Keratinocyte (primary cell): ENCODE data around the gene CYP46A1. TPM values are rescaled to one million over a fixed set of nuclear protein-coding genes. Genes with fewer than 3 reads are reported as not detected.

Source experiments
- DNase-seq: peaks from one replicate; pipeline ENCODE4 v3.0.0-alpha.2; 2011; ENCODE audit warnings: low read depth, missing footprints, low spot score
- FAIRE-seq: peaks from 2 replicates; lab custom pipeline; 2011; peaks lifted over from hg19 to GRCh38; lab: Jason Lieb, UNC
- H2AFZ ChIP-seq: 2 replicates; pipeline ENCODE4 v1.6.0; 2012; ENCODE audit warnings: low read length, control low read depth, inconsistent platforms; ENCODE audit not compliant: control insufficient read depth
- H3K27ac ChIP-seq: 2 replicates; pipeline ENCODE4 v1.5.1; 2011; ENCODE audit warnings: low read length; ENCODE audit not compliant: control insufficient read depth, insufficient read depth
- H3K27me3 ChIP-seq: 3 replicates; pipeline ENCODE4 v1.6.0; 2011; ENCODE audit warnings: low read length; ENCODE audit not compliant: control insufficient read depth, insufficient read depth; ENCODE audit errors: extremely low read depth
- H3K36me3 ChIP-seq, 2 experiments: 2 replicates in 1 of 2; 3 replicates in 1 of 2; pipeline ENCODE4 v1.5.1; 2011; ENCODE audit warnings: low read length in 2 of 2, mild to moderate bottlenecking in 1 of 2; ENCODE audit not compliant: control insufficient read depth in 2 of 2, insufficient read depth in 2 of 2; ENCODE audit errors: extremely low read depth in 1 of 2
- H3K4me1 ChIP-seq: 3 replicates; pipeline ENCODE4 v1.5.1; 2011; ENCODE audit warnings: low read length; ENCODE audit not compliant: control insufficient read depth, insufficient read depth; ENCODE audit errors: extremely low read depth
- H3K4me2 ChIP-seq: 3 replicates; pipeline ENCODE4 v1.6.0; 2011; ENCODE audit warnings: low read depth, low read length; ENCODE audit not compliant: control insufficient read depth, insufficient read depth; ENCODE audit errors: extremely low read depth
- H3K4me3 ChIP-seq, 3 experiments: fragments of 200-600 bp in 1 of 3; sonication (generic) in 1 of 3; 2 replicates in 2 of 3; 3 replicates in 1 of 3; pipeline ENCODE4 v1.5.1; 2011 to 2016; ENCODE audit warnings: low read length in 3 of 3, mild to moderate bottlenecking in 3 of 3, control low read depth in 2 of 3, inconsistent platforms in 1 of 3, low read depth in 1 of 3, mixed read lengths in 1 of 3, mixed run types in 1 of 3, moderate library complexity in 1 of 3; ENCODE audit not compliant: control insufficient read depth in 2 of 3, insufficient read depth in 2 of 3; ENCODE audit errors: extremely low read depth in 1 of 3
- H3K79me2 ChIP-seq: 2 replicates; pipeline ENCODE4 v1.6.0; 2012; ENCODE audit warnings: low read length; ENCODE audit not compliant: control insufficient read depth, insufficient read depth
- H3K9ac ChIP-seq: 3 replicates; pipeline ENCODE4 v1.6.0; 2011; ENCODE audit warnings: low read length; ENCODE audit not compliant: control insufficient read depth, insufficient read depth; ENCODE audit errors: extremely low read depth
- H3K9me1 ChIP-seq: 3 replicates; pipeline ENCODE4 v1.6.0; 2011; ENCODE audit warnings: low read length; ENCODE audit not compliant: control insufficient read depth, insufficient read depth; ENCODE audit errors: extremely low read depth
- H3K9me3 ChIP-seq: 2 replicates; pipeline ENCODE4 v1.5.1; 2012; ENCODE audit warnings: low read depth, low read length; ENCODE audit not compliant: control insufficient read depth
- H4K20me1 ChIP-seq: 3 replicates; pipeline ENCODE4 v1.6.0; 2011; ENCODE audit warnings: low read length; ENCODE audit not compliant: control insufficient read depth, insufficient read depth; ENCODE audit errors: extremely low read depth
- EZH2 ChIP-seq: IDR thresholded peaks from one replicate; pipeline ENCODE4 v1.6.1; 2012; ENCODE audit warnings: inconsistent platforms, mild to moderate bottlenecking, low read length, moderate library complexity
- dilution Hi-C: fragments of 300-500 bp; cut with MboI; formaldehyde crosslinking; loops from one replicate; pipeline ENCODE4 v1.7.0; 2020; ENCODE audit warnings: low sequenced_read_pairs; ENCODE audit not compliant: extremely low pct_ligation_motif_present
- polyA plus RNA-seq, 5 experiments: library from polyadenylated mRNA; depleted of rRNA in 3 of 5; stranded (reverse) in 3 of 5; stranded (forward) in 1 of 5; unstranded in 1 of 5; fragments of >200 nt; gene quantifications; 1 replicate in 1 of 5; 2 replicates in 3 of 5; 3 replicates in 1 of 5; pipeline versions ENCODE4 v1.2.1 to v1.2.3, GENCODE V29; 2011 to 2012; ENCODE audit warnings: missing spikeins in 2 of 5, low read depth in 1 of 5, low replicate concordance in 1 of 5
- TF ChIP-seq, protein P1 (sequence below), 3 experiments: IDR thresholded peaks in 1 of 3; conservative IDR thresholded peaks in 1 of 3; optimal IDR thresholded peaks in 1 of 3; 2 replicates in 2 of 3; 3 replicates in 1 of 3; pipeline versions ENCODE3 to v1.5.1; 2011; ENCODE audit warnings: low read length in 3 of 3, mild to moderate bottlenecking in 3 of 3, moderate library complexity in 2 of 3, control low read depth in 1 of 3, inconsistent platforms in 1 of 3; ENCODE audit not compliant: insufficient read depth in 2 of 3; ENCODE audit errors: extremely low read depth in 1 of 3

CYP46A1 gene
- polyA plus RNA-seq, 1 donor (not counting 4 experiments of a cell fraction or from before 2014, with no cell fraction given), result 0.01 TPM

DNA sequence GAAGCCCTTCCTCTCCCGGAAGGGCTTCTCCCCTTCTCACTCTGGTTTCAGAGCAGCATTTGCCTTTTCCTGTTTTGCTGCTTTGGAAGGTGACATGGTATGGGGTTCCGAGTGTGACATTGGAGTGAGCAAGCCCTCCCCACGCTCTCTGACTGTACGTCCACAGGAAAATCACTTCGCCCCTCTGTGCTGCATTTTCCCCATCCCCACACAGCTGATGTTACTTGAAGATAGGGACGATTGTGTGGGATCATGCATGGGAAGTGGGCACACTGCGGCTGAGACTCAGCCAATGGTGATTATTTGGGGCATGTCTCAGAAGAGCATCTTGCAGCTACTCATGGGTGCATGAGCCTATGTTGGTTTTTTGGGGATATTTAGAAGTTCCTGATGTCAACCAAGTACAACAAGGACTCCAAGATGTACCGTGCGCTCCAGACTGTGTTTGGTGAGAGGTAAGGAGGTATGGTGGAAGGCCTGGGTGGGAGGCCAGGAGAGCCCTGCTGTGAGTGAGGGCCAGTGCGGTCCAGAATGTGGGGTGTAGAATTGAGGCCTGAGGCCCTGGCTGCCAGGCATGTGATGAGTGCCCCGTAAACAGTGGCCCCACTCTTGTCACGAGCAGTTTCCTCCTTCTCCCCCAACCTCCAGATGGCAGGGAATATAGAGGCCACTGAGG lies 15.1 kb downstream of the CYP46A1 start:
- Histone ChIP-seq H3K79me2 (no peaks in the 10 kb centered on the region), H3K9me3 (peaks cover 6% of the 10 kb centered on the region), H3K36me3 (no peaks in the 10 kb centered on the region), H3K9me1 (no peaks in the 10 kb centered on the region), H3K4me3 (no peak overlapping the region), H3K27ac (no peak overlapping the region), H3K27me3 (peaks cover 13% of the 10 kb centered on the region), H2AFZ (no peak overlapping the region), H3K4me1 (no peaks in the 10 kb centered on the region), H3K9ac (no peak overlapping the region), H4K20me1 (no peaks in the 10 kb centered on the region), H3K4me2 (no peak overlapping the region)
- no peak for TF ChIP-seq EZH2
- TF ChIP-seq, protein P1, sequence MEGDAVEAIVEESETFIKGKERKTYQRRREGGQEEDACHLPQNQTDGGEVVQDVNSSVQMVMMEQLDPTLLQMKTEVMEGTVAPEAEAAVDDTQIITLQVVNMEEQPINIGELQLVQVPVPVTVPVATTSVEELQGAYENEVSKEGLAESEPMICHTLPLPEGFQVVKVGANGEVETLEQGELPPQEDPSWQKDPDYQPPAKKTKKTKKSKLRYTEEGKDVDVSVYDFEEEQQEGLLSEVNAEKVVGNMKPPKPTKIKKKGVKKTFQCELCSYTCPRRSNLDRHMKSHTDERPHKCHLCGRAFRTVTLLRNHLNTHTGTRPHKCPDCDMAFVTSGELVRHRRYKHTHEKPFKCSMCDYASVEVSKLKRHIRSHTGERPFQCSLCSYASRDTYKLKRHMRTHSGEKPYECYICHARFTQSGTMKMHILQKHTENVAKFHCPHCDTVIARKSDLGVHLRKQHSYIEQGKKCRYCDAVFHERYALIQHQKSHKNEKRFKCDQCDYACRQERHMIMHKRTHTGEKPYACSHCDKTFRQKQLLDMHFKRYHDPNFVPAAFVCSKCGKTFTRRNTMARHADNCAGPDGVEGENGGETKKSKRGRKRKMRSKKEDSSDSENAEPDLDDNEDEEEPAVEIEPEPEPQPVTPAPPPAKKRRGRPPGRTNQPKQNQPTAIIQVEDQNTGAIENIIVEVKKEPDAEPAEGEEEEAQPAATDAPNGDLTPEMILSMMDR (optimal IDR thresholded peaks at IDR 0.05 in 1 of 3, IDR thresholded peaks at IDR 0.05 in 1 of 3, conservative IDR thresholded peaks at IDR 0.05 in 1 of 3; ENCODE audit: extremely low read depth in 1 of 3, insufficient read depth in 2 of 3, low read length in 3 of 3), result no peak
- FAIRE-seq, result no peak
- DNase-seq, result no peak
- dilution Hi-C loops, result no loop called here

GRCh38 chr14:99699861-99700260 lies 15.8 kb downstream of the CYP46A1 start:
- Histone ChIP-seq H3K9ac (no peak overlapping the region), H3K79me2 (no peaks in the 10 kb centered on the region), H3K4me2 (no peak overlapping the region), H3K27me3 (peaks cover 13% of the 10 kb centered on the region), H3K9me3 (peaks cover 6% of the 10 kb centered on the region), H3K9me1 (no peaks in the 10 kb centered on the region), H3K27ac (no peak overlapping the region), H3K36me3 (no peaks in the 10 kb centered on the region), H2AFZ (no peak overlapping the region), H3K4me1 (no peaks in the 10 kb centered on the region), H4K20me1 (no peaks in the 10 kb centered on the region), H3K4me3 (no peak overlapping the region)
- no peak for TF ChIP-seq EZH2
- TF ChIP-seq, protein P1 (optimal IDR thresholded peaks at IDR 0.05 in 1 of 3, IDR thresholded peaks at IDR 0.05 in 1 of 3, conservative IDR thresholded peaks at IDR 0.05 in 1 of 3; ENCODE audit: extremely low read depth in 1 of 3, insufficient read depth in 2 of 3, low read length in 3 of 3), result no peak
- DNase-seq (no peak), FAIRE-seq (no peak)
- dilution Hi-C loops, result loop anchor here (25.0 kb wide), 1 partner anchor 162 kb away; no protein-coding TSS in a partner anchor
